Measurements from ENCODE around the gene RASGEF1B.
"Not testable (repeated sequence)": the region's sequence is repeated elsewhere in the genome, so short reads cannot be mapped to it uniquely, and the experiment has no call there.

Gene RASGEF1B

GRCh38 chr4:81498551-81499099 is 26.9 kb upstream of the RASGEF1B start:
- FAIRE-seq: no peak
- no peak for DNase-seq (ENCODE audit: low spot score)

- FAIRE-seq (no peak), DNase-seq (ENCODE audit: low spot score) (no peak)
Observed at GRCh38 chr4:81498046-81498445, 26.3 kb upstream of the RASGEF1B start.

- FAIRE-seq (no peak), DNase-seq (ENCODE audit: low spot score) (no peak)
Observed at GRCh38 chr4:81495345-81495744, 23.6 kb upstream of the RASGEF1B start.

- FAIRE-seq: no peak
- no peak for DNase-seq (ENCODE audit: low spot score)
Observed at GRCh38 chr4:81494031-81494431, 22.3 kb upstream of the RASGEF1B start.

- FAIRE-seq (no peak), DNase-seq (ENCODE audit: low spot score) (no peak)
Observed at GRCh38 chr4:81492606-81493230, 21.0 kb upstream of the RASGEF1B start.

GRCh38 chr4:81491943-81492342 is 20.2 kb upstream of the RASGEF1B start:
- DNase-seq (ENCODE audit: low spot score) (no peak), FAIRE-seq (no peak)

- no peak for DNase-seq (ENCODE audit: low spot score)
- FAIRE-seq: no peak
Observed at GRCh38 chr4:81490403-81491160, 18.9 kb upstream of the RASGEF1B start.

GRCh38 chr4:81486502-81486901 is 14.8 kb upstream of the RASGEF1B start:
- DNase-seq (ENCODE audit: low spot score) (no peak), FAIRE-seq (no peak)

- no peak for FAIRE-seq
Observed at GRCh38 chr4:81485310-81485980, 13.7 kb upstream of the RASGEF1B start.

GRCh38 chr4:81482326-81482725 is 10.6 kb upstream of the RASGEF1B start:
- no peak for FAIRE-seq
- no peak for DNase-seq (ENCODE audit: low spot score)

More at GRCh38 chr4:81485310-81485980, 13.7 kb upstream of the RASGEF1B start:
- DNase-seq (ENCODE audit: low spot score): no peak

- DNase-seq (ENCODE audit: low spot score) (no peak), FAIRE-seq (no peak)
Observed at GRCh38 chr4:81481151-81481550, 9.4 kb upstream of the RASGEF1B start.

- not testable (repeated sequence) for DNase-seq (ENCODE audit: low spot score); FAIRE-seq
Observed at GRCh38 chr4:81479573-81479972, 7.9 kb upstream of the RASGEF1B start.

GRCh38 chr4:81473331-81474265 is 1.9 kb upstream of the RASGEF1B start:
- DNase-seq (ENCODE audit: low spot score); FAIRE-seq: not testable (repeated sequence)

GRCh38 chr4:81472281-81473182 is 825 bp upstream of the RASGEF1B start:
- DNase-seq (ENCODE audit: low spot score): peak; percentile 40
- no peak for FAIRE-seq

- FAIRE-seq: no peak
Observed at GRCh38 chr4:81471298-81471587, 464 bp downstream of the RASGEF1B start.

GRCh38 chr4:81470456-81471297 is 1.0 kb downstream of the RASGEF1B start:
- DNase-seq (ENCODE audit: low spot score) (peak; percentile 7), FAIRE-seq (no peak)

More at GRCh38 chr4:81471298-81471587, 464 bp downstream of the RASGEF1B start:
- DNase-seq (ENCODE audit: low spot score): no peak

GRCh38 chr4:81469781-81470455 is 1.8 kb downstream of the RASGEF1B start:
- FAIRE-seq: no peak
- DNase-seq (ENCODE audit: low spot score): no peak

- DNase-seq (ENCODE audit: low spot score) (no peak), FAIRE-seq (no peak)
Observed at GRCh38 chr4:81468678-81469077, 3.0 kb downstream of the RASGEF1B start.

- FAIRE-seq (no peak), DNase-seq (ENCODE audit: low spot score) (no peak)
Observed at GRCh38 chr4:81467672-81467964, 4.1 kb downstream of the RASGEF1B start.

Data from urothelium cell line (cell line).